Stimulated activated CD4-positive, alpha-beta T cell treated with anti-CD3 and anti-CD28 coated beads, Interleukin-2, amount 100 ng/mL, for 4 hours (primary cell): ENCODE measurements around the gene ELF5.

Experiments used
- DNase-seq: peaks from one replicate; pipeline ENCODE4 v3.0.0-alpha.2; 2020; ENCODE audit warnings: low read depth

ELF5 gene

GRCh38 chr11:34522188-34522587 lies 8.6 kb upstream of the ELF5 start:
- DNase-seq, result no peak

GRCh38 chr11:34521265-34521664 lies 7.7 kb upstream of the ELF5 start:
- DNase-seq, result no peak

GRCh38 chr11:34519595-34520235 lies 6.1 kb upstream of the ELF5 start:
- DNase-seq, result no peak

- no peak for DNase-seq
These were observed 2.9 kb upstream of the ELF5 start for GRCh38 chr11:34516247-34517040.

GRCh38 chr11:34514597-34514996 lies 1.0 kb upstream of the ELF5 start:
- DNase-seq, result no peak

- peak; percentile 22 for DNase-seq
These were observed 533 bp downstream of the ELF5 start for GRCh38 chr11:34512840-34513681.

GRCh38 chr11:34510673-34511072 lies 2.9 kb downstream of the ELF5 start:
- DNase-seq, result no peak

- DNase-seq, result no peak
These were observed 3.4 kb downstream of the ELF5 start for GRCh38 chr11:34510218-34510617.

- DNase-seq, result no peak
These were observed 4.2 kb downstream of the ELF5 start for GRCh38 chr11:34509336-34509876.

GRCh38 chr11:34508524-34508923 lies 5.1 kb downstream of the ELF5 start:
- no peak for DNase-seq

- DNase-seq, result no peak
These were observed 6.0 kb downstream of the ELF5 start for GRCh38 chr11:34507610-34508009.

GRCh38 chr11:34507156-34507555 lies 6.4 kb downstream of the ELF5 start:
- no peak for DNase-seq

- DNase-seq, result no peak
These were observed 7.7 kb downstream of the ELF5 start for GRCh38 chr11:34505874-34506273.

- no peak for DNase-seq
These were observed 10.6 kb downstream of the ELF5 start for GRCh38 chr11:34502949-34503348.

- DNase-seq, result no peak
These were observed 11.6 kb downstream of the ELF5 start for GRCh38 chr11:34501949-34502348.

- DNase-seq, result no peak
These were observed 12.1 kb downstream of the ELF5 start for GRCh38 chr11:34501500-34501899.

GRCh38 chr11:34499719-34500500 lies 13.7 kb downstream of the ELF5 start:
- DNase-seq, result no peak

- DNase-seq, result no peak
These were observed 17.7 kb downstream of the ELF5 start for GRCh38 chr11:34495724-34496377.

GRCh38 chr11:34495239-34495723 lies 18.3 kb downstream of the ELF5 start:
- DNase-seq, result no peak

GRCh38 chr11:34493926-34494595 lies 19.5 kb downstream of the ELF5 start:
- no peak for DNase-seq
